IMR-90 (cell line): ENCODE results near the gene LRRC55.

Experiments used
- FOS ChIP-seq: fragments of 150-350 bp; IDR thresholded peaks from 2 replicates; pipeline ENCODE4 v1.6.1; 2016; ENCODE audit warnings: low read depth, low read length
- POLR2A ChIP-seq: IDR thresholded peaks from 2 replicates; pipeline ENCODE4 v1.6.1; 2012; ENCODE audit warnings: mild to moderate bottlenecking, low read depth, low read length
- TF ChIP-seq, protein P1 (sequence below): conservative IDR thresholded peaks from 2 replicates; pipeline ENCODE4 v1.5.1; 2012; ENCODE audit warnings: mild to moderate bottlenecking, low read depth, low read length, improper control_type of control experiment

DNA sequence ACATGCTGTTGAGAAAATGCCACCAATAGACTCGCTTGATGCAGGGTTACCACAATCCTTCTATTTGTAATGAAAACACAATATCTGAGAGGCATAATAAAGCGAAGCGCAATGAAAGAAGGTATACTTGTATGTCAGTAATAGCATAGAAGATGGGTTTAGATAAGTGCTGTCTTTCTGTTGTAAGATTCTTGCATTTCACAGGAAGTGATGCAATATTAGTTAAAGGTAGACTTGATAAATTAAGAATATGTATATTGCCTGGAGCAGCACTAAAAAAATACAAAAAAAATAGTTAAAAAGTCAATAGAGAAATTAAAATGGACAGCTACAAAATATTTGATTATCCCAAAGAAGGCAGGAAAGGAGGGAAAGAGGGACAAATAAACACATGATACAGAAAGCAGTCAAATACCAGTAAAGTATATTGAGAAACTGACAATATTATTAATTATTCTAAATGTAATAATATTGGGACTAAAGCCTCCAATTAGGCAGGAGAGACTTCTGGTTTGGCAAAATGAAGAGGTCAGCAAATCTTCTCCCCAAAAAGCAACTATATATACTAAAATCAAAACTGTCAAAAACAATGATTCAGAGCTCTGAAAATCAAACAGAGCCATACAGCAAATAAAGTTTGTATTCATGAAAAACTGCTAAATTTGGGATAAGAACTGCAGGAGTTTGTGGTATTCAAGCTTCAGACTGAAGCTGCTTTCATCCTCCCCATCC lies 46.6 kb upstream of the LRRC55 start:
- TF ChIP-seq, protein P1, sequence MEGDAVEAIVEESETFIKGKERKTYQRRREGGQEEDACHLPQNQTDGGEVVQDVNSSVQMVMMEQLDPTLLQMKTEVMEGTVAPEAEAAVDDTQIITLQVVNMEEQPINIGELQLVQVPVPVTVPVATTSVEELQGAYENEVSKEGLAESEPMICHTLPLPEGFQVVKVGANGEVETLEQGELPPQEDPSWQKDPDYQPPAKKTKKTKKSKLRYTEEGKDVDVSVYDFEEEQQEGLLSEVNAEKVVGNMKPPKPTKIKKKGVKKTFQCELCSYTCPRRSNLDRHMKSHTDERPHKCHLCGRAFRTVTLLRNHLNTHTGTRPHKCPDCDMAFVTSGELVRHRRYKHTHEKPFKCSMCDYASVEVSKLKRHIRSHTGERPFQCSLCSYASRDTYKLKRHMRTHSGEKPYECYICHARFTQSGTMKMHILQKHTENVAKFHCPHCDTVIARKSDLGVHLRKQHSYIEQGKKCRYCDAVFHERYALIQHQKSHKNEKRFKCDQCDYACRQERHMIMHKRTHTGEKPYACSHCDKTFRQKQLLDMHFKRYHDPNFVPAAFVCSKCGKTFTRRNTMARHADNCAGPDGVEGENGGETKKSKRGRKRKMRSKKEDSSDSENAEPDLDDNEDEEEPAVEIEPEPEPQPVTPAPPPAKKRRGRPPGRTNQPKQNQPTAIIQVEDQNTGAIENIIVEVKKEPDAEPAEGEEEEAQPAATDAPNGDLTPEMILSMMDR, result no peak
- TF ChIP-seq POLR2A (no peak), FOS (no peak)
